Psoas muscle (tissue), 8 donors: ENCODE results near the gene UBE2U. TPM values are rescaled to one million over a fixed set of nuclear protein-coding genes. Genes with fewer than 3 reads are reported as not detected.

Experiments
- ATAC-seq, 4 donors: fragments of 200-7000 bp; cut with Tn5 transposase; one replicate each; pipeline ENCODE4 v1.9.1; 2020; ENCODE audit warnings: moderate library complexity in 3 of 4, mild to moderate bottlenecking in 2 of 4
- DNase-seq, 2 donors: peaks; one replicate each; pipeline ENCODE4 v3.0.0-alpha.2; 2020
- H3K27ac ChIP-seq: fragments of 200-600 bp; one replicate; pipeline ENCODE4 v1.8.0; 2022
- H3K27me3 ChIP-seq, 3 donors: fragments of 200-600 bp in 1 of 3; one replicate each; pipeline versions ENCODE4 v1.6.1 to v1.8.0; 2013 to 2022; ENCODE audit warnings: low read length in 2 of 3, mild to moderate bottlenecking in 2 of 3, moderate library complexity in 1 of 3; ENCODE audit not compliant: insufficient read depth in 3 of 3
- H3K36me3 ChIP-seq, 2 donors: fragments of 200-600 bp in 1 of 2; one replicate each; pipeline versions ENCODE4 v1.6.1 to v1.8.0; 2013 to 2022; ENCODE audit warnings: low read depth in 1 of 2, mild to moderate bottlenecking in 1 of 2, moderate library complexity in 1 of 2; ENCODE audit not compliant: insufficient read depth in 1 of 2
- H3K4me1 ChIP-seq: fragments of 200-600 bp; one replicate; pipeline ENCODE4 v1.8.0; 2022
- H3K4me3 ChIP-seq: fragments of 200-600 bp; one replicate; pipeline ENCODE4 v1.8.0; 2022; ENCODE audit warnings: mild to moderate bottlenecking
- H3K9me3 ChIP-seq: fragments of 200-600 bp; one replicate; pipeline ENCODE4 v1.8.0; 2022
- WGBS, 3 donors: extraction: QIAGEN DNeasy Blood & Tissue Kit; methylation state at CpG; one replicate each; pipeline versions ENCODE4 v1.1.6 to v1.1.7; 2013; 5-methylcytosine and 5-hydroxymethylcytosine counted together
- intact Hi-C, 2 donors: fragments of 100-400 bp; cut with DNase I; formaldehyde crosslinking; loops; one replicate each; pipeline versions ENCODE4 v1.11.0 to v1.14.2; 2022
- polyA plus RNA-seq, 3 donors: library from polyadenylated mRNA; stranded (reverse); fragments of 200-250 nt; gene quantifications; one replicate each; pipeline ENCODE4 v1.2.3, GENCODE V29; 2013
- total RNA-seq, 4 donors: library from RNA; stranded (reverse); fragmentation: NEBNext Ultra II Directional in 2 of 4; extraction: Animal tissue kit (Norgen Biotek cat#: 25700) in 2 of 4; gene quantifications; one replicate each; pipeline versions ENCODE4 v1.2.1 to v1.2.4, GENCODE V29; 2021 to 2023
- TF ChIP-seq, protein P1 (sequence below): fragments of 200-600 bp; IDR thresholded peaks from one replicate; pipeline ENCODE4 v1.8.0; 2022; ENCODE audit warnings: antibody characterized with exemption
- donor health status: healthy with polysubstance abuse.
- donor health status: DM: no; HTN: no; CAD: no; lungs with moderate emphysema.
- donor health status: Bipolar disorder and iron deficiency.
- donor health status: healthy.
- donor health status: DM: yes; HTN: yes; CAD: no.
- donor health status: DM: no; HTN: no; CAD: no.
- donor health status: DM: no; HTN: no; CAD: no.
- donor health status: DM: yes; HTN: yes; CAD: no.

UBE2U gene
- total and polyA plus RNA-seq, 7 donors, result not detected

DNA sequence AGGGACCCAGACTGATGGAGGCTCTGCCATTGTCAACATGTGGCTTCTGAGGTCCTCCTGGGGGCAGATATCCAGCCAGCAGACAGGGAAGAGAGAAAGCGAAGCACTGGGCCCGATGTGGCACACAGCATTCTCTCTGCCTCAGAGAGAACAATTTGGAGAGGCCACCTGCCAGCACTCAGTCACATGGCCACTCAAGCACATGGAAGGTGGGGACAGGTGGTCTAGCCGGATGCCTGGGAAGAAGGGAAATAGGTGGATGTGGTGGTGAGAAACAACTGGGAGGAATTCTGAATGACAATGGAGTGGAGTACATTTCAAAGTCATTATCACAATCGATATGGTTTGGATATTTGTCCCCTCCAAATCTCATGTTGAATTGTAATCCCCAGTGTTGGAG is 109.0 kb downstream of the UBE2U start:
- no peak overlapping the region for H3K4me3 ChIP-seq
- H3K36me3 ChIP-seq, result no peaks in the 10 kb centered on the region
- intact Hi-C loops, result no loop called here
- TF ChIP-seq, protein P1, sequence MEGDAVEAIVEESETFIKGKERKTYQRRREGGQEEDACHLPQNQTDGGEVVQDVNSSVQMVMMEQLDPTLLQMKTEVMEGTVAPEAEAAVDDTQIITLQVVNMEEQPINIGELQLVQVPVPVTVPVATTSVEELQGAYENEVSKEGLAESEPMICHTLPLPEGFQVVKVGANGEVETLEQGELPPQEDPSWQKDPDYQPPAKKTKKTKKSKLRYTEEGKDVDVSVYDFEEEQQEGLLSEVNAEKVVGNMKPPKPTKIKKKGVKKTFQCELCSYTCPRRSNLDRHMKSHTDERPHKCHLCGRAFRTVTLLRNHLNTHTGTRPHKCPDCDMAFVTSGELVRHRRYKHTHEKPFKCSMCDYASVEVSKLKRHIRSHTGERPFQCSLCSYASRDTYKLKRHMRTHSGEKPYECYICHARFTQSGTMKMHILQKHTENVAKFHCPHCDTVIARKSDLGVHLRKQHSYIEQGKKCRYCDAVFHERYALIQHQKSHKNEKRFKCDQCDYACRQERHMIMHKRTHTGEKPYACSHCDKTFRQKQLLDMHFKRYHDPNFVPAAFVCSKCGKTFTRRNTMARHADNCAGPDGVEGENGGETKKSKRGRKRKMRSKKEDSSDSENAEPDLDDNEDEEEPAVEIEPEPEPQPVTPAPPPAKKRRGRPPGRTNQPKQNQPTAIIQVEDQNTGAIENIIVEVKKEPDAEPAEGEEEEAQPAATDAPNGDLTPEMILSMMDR, result no peak
- no peak overlapping the region for H3K27ac ChIP-seq
- WGBS, 3 donors, result 91 to 92% (median 91%) methylated on average over 4 of the region's 4 CpGs
- no peaks in the 10 kb centered on the region for H3K4me1 ChIP-seq
- DNase-seq (no peak), ATAC-seq (no peak)
- no peaks in the 10 kb centered on the region for H3K9me3 ChIP-seq
- no peaks in the 10 kb centered on the region for H3K27me3 ChIP-seq

DNA sequence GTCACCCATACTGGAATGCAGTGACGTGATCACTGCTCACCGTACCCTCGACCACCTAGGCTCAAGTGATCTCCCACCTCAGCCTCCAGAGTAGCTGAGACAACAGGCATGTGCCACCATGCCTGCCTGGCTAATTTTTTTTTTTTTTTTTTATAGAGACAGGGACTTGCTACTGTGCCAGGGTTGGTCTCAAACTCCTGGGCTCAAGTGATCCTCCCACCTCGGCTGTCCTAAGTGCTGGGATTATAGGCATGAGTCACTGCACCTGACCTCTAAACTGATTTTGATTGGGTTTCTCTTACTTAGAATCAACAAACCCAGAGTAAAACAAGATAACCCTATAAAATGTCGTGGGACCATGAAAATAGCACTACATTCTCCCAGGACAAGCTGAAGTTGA is 112.0 kb downstream of the UBE2U start:
- intact Hi-C loops, result no loop called here
- H3K4me3 ChIP-seq, result no peak overlapping the region
- no peak overlapping the region for H3K27ac ChIP-seq
- ATAC-seq (no peak), DNase-seq (no peak)
- H3K36me3 ChIP-seq, result no peaks in the 10 kb centered on the region
- H3K9me3 ChIP-seq, result no peaks in the 10 kb centered on the region
- 74 to 80% (median 76%) methylated on average over 5 of the region's 5 CpGs for WGBS, 3 donors
- TF ChIP-seq, protein P1, result no peak
- H3K4me1 ChIP-seq, result no peaks in the 10 kb centered on the region
- no peaks in the 10 kb centered on the region for H3K27me3 ChIP-seq
